ENCODE data around the gene STARD3. TPM values are rescaled to one million over a fixed set of nuclear protein-coding genes. Genes with fewer than 3 reads are reported as not detected.

The STARD3 gene
- total and polyA plus RNA-seq, 9 of the 15 experiments (the other 6 are each of a cell fraction or from before 2014, with no cell fraction given): 0.63 to 87.0 (median 46.0) TPM

DNA sequence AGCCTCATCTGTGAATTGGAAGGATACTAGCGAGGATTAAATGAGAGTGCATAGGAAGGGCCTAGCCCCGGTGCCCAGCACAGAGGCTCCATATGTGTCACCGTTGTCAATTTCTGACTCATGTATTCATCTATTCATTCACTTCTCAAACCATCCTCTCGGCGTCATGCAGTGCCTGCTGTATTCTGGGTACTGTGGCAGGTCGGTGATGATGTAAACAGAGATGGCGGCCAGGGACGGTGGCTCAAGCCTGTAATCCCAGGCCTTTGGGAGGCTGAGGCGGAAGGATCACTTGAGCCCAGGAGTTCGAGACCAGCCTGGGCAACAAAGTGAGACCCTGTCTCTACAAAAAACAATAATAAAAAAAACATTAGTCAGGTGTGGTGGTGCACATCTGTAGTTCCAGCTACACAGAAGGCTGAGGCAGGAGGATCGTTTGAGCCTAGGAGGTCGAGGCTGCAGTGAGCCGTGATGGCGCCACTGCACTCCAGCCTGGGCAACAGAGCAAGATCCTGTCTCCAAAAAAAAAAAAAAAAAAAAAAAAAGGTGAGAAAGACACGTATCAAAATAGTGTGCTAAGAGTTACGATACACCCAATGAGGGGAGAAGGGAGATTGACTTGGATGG lies 14.5 kb upstream of the STARD3 start (continued):
- TF ChIP-seq, protein P1, sequence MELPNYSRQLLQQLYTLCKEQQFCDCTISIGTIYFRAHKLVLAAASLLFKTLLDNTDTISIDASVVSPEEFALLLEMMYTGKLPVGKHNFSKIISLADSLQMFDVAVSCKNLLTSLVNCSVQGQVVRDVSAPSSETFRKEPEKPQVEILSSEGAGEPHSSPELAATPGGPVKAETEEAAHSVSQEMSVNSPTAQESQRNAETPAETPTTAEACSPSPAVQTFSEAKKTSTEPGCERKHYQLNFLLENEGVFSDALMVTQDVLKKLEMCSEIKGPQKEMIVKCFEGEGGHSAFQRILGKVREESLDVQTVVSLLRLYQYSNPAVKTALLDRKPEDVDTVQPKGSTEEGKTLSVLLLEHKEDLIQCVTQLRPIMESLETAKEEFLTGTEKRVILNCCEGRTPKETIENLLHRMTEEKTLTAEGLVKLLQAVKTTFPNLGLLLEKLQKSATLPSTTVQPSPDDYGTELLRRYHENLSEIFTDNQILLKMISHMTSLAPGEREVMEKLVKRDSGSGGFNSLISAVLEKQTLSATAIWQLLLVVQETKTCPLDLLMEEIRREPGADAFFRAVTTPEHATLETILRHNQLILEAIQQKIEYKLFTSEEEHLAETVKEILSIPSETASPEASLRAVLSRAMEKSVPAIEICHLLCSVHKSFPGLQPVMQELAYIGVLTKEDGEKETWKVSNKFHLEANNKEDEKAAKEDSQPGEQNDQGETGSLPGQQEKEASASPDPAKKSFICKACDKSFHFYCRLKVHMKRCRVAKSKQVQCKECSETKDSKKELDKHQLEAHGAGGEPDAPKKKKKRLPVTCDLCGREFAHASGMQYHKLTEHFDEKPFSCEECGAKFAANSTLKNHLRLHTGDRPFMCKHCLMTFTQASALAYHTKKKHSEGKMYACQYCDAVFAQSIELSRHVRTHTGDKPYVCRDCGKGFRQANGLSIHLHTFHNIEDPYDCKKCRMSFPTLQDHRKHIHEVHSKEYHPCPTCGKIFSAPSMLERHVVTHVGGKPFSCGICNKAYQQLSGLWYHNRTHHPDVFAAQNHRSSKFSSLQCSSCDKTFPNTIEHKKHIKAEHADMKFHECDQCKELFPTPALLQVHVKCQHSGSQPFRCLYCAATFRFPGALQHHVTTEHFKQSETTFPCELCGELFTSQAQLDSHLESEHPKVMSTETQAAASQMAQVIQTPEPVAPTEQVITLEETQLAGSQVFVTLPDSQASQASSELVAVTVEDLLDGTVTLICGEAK (IDR thresholded peaks at IDR 0.05): no peak
- TF ChIP-seq, protein P1 (CRISPR knock-in tag; IDR thresholded peaks at IDR 0.05): no peak
